HepG2 (cell line): ENCODE results near the gene ALDOA. TPM values are rescaled to one million over a fixed set of nuclear protein-coding genes. Genes with fewer than 3 reads are reported as not detected.
A peak's percentile ranks its signal among the peaks of the same experiment; 100 is the strongest.

Source experiments
- ATAC-seq: fragments of 200-7000 bp; cut with Tn5 transposase; 3 replicates; pipeline ENCODE4 v1.9.1; 2020; ENCODE audit warnings: mild to moderate bottlenecking, moderate library complexity
- BruUV-seq: library from RNA; stranded (reverse); fragments of 400-500 nt; replicated peaks from 2 replicates; lab custom pipeline; 2021; lab: Mats Ljungman, UMichigan
- CTCF ChIA-PET: fragments of 300-600 bp; formaldehyde crosslinking; extraction: SDS; loops from one replicate; lab custom pipeline; 2021; ENCODE audit warnings: low total read pairs, inconsistent platforms, low intra/inter-chr PET ratio; lab: Yijun Ruan, JAX
- POLR2A ChIA-PET: fragments of 350-600 bp; sonication (Branson Sonifier 250); formaldehyde crosslinking; loops from one replicate; lab custom pipeline; 2020; ENCODE audit warnings: antibody characterized with exemption, inconsistent platforms; lab: Yijun Ruan, JAX
- DNase-seq: peaks from one replicate; pipeline ENCODE4 v3.0.0-alpha.2; 2015; ENCODE audit warnings: low spot score
- FAIRE-seq: peaks from 3 replicates; lab custom pipeline; 2011; peaks lifted over from hg19 to GRCh38; lab: Jason Lieb, UNC
- H2AFZ ChIP-seq: one replicate; pipeline ENCODE4 v1.6.1; 2011; ENCODE audit warnings: low read length, inconsistent platforms
- H3K27ac ChIP-seq: fragments of 300-600 bp; 3 replicates; pipeline ENCODE4 v1.8.0; 2011; ENCODE audit warnings: mixed run types, mild to moderate bottlenecking, mixed read lengths, low read length, inconsistent platforms; ENCODE audit not compliant: insufficient read depth; ENCODE audit errors: extremely low read length
- H3K27me3 ChIP-seq, 2 experiments: fragments of 200-600 bp in 1 of 2; 2 replicates in 1 of 2; 3 replicates in 1 of 2; pipeline versions ENCODE4 v1.6.0 to v1.8.0; 2011; ENCODE audit warnings: low read length in 2 of 2, mild to moderate bottlenecking in 2 of 2, moderate library complexity in 2 of 2, inconsistent platforms in 1 of 2; ENCODE audit not compliant: insufficient read depth in 2 of 2, control insufficient read depth in 1 of 2
- H3K36me3 ChIP-seq, 2 experiments: fragments of 200-600 bp in 1 of 2; replicated peaks in 1 of 2; 2 replicates in 1 of 2; 3 replicates in 1 of 2; pipeline versions ENCODE4 v1.5.1 to v1.8.0; 2011; ENCODE audit warnings: low read length in 2 of 2, inconsistent platforms in 1 of 2; ENCODE audit not compliant: insufficient read depth in 2 of 2, control insufficient read depth in 1 of 2
- H3K4me1 ChIP-seq: 2 replicates; pipeline ENCODE4 v1.5.1; 2012; ENCODE audit warnings: low read length, inconsistent platforms; ENCODE audit not compliant: insufficient read depth
- H3K4me2 ChIP-seq: 2 replicates; pipeline ENCODE4 v1.6.0; 2011; ENCODE audit warnings: low read depth, low read length, inconsistent platforms
- H3K4me3 ChIP-seq, 3 experiments: fragments of 200-600 bp in 1 of 3; sonication (generic), shearing (Covaris generic) in 1 of 3; replicated peaks in 1 of 3; 2 replicates each; pipeline ENCODE4 v1.5.1; 2011 to 2016; ENCODE audit warnings: low read length in 3 of 3, inconsistent platforms in 2 of 3, low read depth in 2 of 3, mild to moderate bottlenecking in 2 of 3, control low read depth in 1 of 3, mixed read lengths in 1 of 3; ENCODE audit not compliant: insufficient read depth in 1 of 3
- H3K79me2 ChIP-seq: one replicate; pipeline ENCODE4 v1.6.1; 2011; ENCODE audit warnings: low read length, inconsistent platforms; ENCODE audit not compliant: insufficient read depth
- H3K9ac ChIP-seq: 2 replicates; pipeline ENCODE4 v1.6.0; 2011; ENCODE audit warnings: mild to moderate bottlenecking, low read depth, low read length, inconsistent platforms; ENCODE audit not compliant: insufficient read depth
- H3K9me3 ChIP-seq: 2 replicates; pipeline ENCODE4 v1.5.1; 2012; ENCODE audit warnings: mild to moderate bottlenecking, low read length
- H4K20me1 ChIP-seq: 2 replicates; pipeline ENCODE4 v1.6.0; 2011; ENCODE audit warnings: inconsistent platforms, mild to moderate bottlenecking, low read length, moderate library complexity; ENCODE audit not compliant: insufficient read depth
- DNMT3B ChIP-seq: conservative IDR thresholded peaks from 2 replicates; pipeline ENCODE4 v1.6.1; 2016; ENCODE audit warnings: missing biosample characterization, control low read depth
- EP300 ChIP-seq, 3 experiments: sonication (generic) in 1 of 3; formaldehyde crosslinking in 1 of 3; IDR thresholded peaks; 2 replicates each; pipeline versions ENCODE4 v1.5.1 to v1.6.1; 2011 to 2020; ENCODE audit warnings: low read depth in 2 of 3, low read length in 2 of 3, borderline replicate concordance in 1 of 3, improper control_type of control experiment in 1 of 3, mild to moderate bottlenecking in 1 of 3, missing genetic modification reagents in 1 of 3, moderate library complexity in 1 of 3
- KDM5B ChIP-seq: sonication (generic); formaldehyde crosslinking; IDR thresholded peaks from 2 replicates; pipeline ENCODE4 v1.4.0; 2020; ENCODE audit warnings: missing genetic modification reagents, mild to moderate bottlenecking, borderline replicate concordance
- NFAT5 ChIP-seq: sonication (generic); formaldehyde crosslinking; IDR thresholded peaks from 2 replicates; pipeline ENCODE4 v1.4.0; 2020; ENCODE audit warnings: missing genetic modification reagents
- NFRKB ChIP-seq: fragments of 450-650 bp; IDR thresholded peaks from 2 replicates; pipeline ENCODE4 v1.6.1; 2017
- SAP130 ChIP-seq: IDR thresholded peaks from 2 replicates; pipeline ENCODE4 v1.6.1; 2016; ENCODE audit warnings: low read depth
- YEATS4 ChIP-seq: sonication (generic); formaldehyde crosslinking; IDR thresholded peaks from 2 replicates; pipeline ENCODE4 v1.4.0; 2020; ENCODE audit warnings: missing genetic modification reagents, borderline replicate concordance
- ZFP90 ChIP-seq: sonication (generic); formaldehyde crosslinking; IDR thresholded peaks from 2 replicates; pipeline ENCODE4 v1.8.0; 2022; ENCODE audit warnings: missing genetic modification reagents, mild to moderate bottlenecking, inconsistent platforms, borderline replicate concordance
- ZNF276 ChIP-seq: sonication (generic); formaldehyde crosslinking; IDR thresholded peaks from 2 replicates; pipeline ENCODE4 v1.4.0; 2020; ENCODE audit warnings: mild to moderate bottlenecking, low read depth, missing genetic modification reagents
- ZNF770 ChIP-seq: sonication (generic); formaldehyde crosslinking; IDR thresholded peaks from 2 replicates; pipeline ENCODE4 v1.5.0; 2020; ENCODE audit warnings: mild to moderate bottlenecking, missing genetic modification reagents
- ZNF83 ChIP-seq: sonication (generic); formaldehyde crosslinking; IDR thresholded peaks from 2 replicates; pipeline ENCODE4 v1.4.0; 2020; ENCODE audit warnings: missing genetic modification reagents, mild to moderate bottlenecking, borderline replicate concordance
- WGBS: methylation state at CpG from one replicate; pipeline ENCODE4 v1.1.6; 2017; ENCODE audit warnings: low lambda C conversion rate; 5-methylcytosine and 5-hydroxymethylcytosine counted together
- in situ Hi-C: cut with HindIII; loops from 2 replicates; pipeline ENCODE4 v1.10.0; 2017; ENCODE audit warnings: low pct_unique_long_range_greater_than_20kb; ENCODE audit not compliant: extremely low pct_ligation_motif_present
- intact Hi-C: fragments of 100-400 bp; cut with micrococcal nuclease; formaldehyde crosslinking; loops from one replicate; pipeline ENCODE4 v1.10.0; 2022; ENCODE audit not compliant: unreplicated experiment
- polyA plus RNA-seq, 8 experiments: library from polyadenylated mRNA; depleted of rRNA in 3 of 8; stranded (reverse) in 7 of 8; unstranded in 1 of 8; fragments of >200 nt; fragmentation: Illumina TruSeq in 4 of 8; extraction: Trizol in 4 of 8; gene quantifications; 2 replicates each; pipeline versions ENCODE4 v1.2.1 to v1.2.3, GENCODE V29; 2011 to 2016; ENCODE audit warnings: low read depth in 4 of 8, missing spikeins in 1 of 8, mixed read lengths in 1 of 8; ENCODE audit not compliant: insufficient read depth in 1 of 8
- total RNA-seq, 5 experiments: library from RNA; depleted of rRNA; stranded (reverse); fragments of >200 nt; fragmentation: Illumina TruSeq; extraction: Trizol; gene quantifications; 2 replicates each; pipeline ENCODE4 v1.2.3, GENCODE V29; 2016; ENCODE audit warnings: low read depth in 1 of 5
- TF ChIP-seq, protein P1 (sequence below): sonication (generic); formaldehyde crosslinking; IDR thresholded peaks from 2 replicates; pipeline ENCODE4 v1.4.0; 2020; ENCODE audit warnings: missing genetic modification reagents

ALDOA gene
- total and polyA plus RNA-seq, 2 of the 13 experiments (the other 11 are each of a cell fraction or from before 2014, with no cell fraction given): 925 to 1,884 TPM

- DNase-seq: no peak
- Histone ChIP-seq H3K27me3 (peaks cover 0 to 7% of the 10 kb centered on the region in 2 experiments; a peak in 2 of 5 replicates), H2AFZ (no peak overlapping the region), H3K36me3 (no peaks in the 10 kb centered on the region), H3K27ac (no peak overlapping the region), H3K4me3 (peak overlapping the region; percentile 63 to 77 (median 75)), H3K9ac (peak overlapping the region; percentile 51), H3K9me3 (no peaks in the 10 kb centered on the region), H3K4me2 (peak overlapping the region; percentile 96), H3K4me1 (peaks cover 26% of the 10 kb centered on the region), H3K79me2 (no peaks in the 10 kb centered on the region), H4K20me1 (no peaks in the 10 kb centered on the region)
- 4% methylated on average over 19 of the region's 19 CpGs for WGBS
- ChIA-PET CTCF (interaction anchor here (1.2 kb wide), 1 partner anchor 21 kb away, joined by 5 read pairs; no protein-coding TSS in a partner anchor), POLR2A (interaction anchor here (1.0 to 5.6 kb wide), 5 partner anchors 11 to 238 kb away, joined by 3 to 66 read pairs (median 4); partner anchors contain the start of genes ALDOA, PAGR1, SEZ6L2 and TBX6)
- no TSS peak for BruUV-seq
- FAIRE-seq: no peak
- in situ Hi-C loops: no loop called here
- intact Hi-C loops: no loop called here
- ATAC-seq: peak; percentile 15
- TF ChIP-seq YEATS4 (no peak), SAP130 (CRISPR knock-in tag) (no peak), ZFP90 (no peak), EP300 (IDR thresholded peaks at IDR 0.05; ENCODE audit: low read depth in 2 of 2, low read length in 2 of 2) (no peak), EP300 (CRISPR knock-in tag; IDR thresholded peaks at IDR 0.05; ENCODE audit: borderline replicate concordance) (no peak), KDM5B (CRISPR knock-in tag) (no peak), NFAT5 (CRISPR knock-in tag) (no peak), DNMT3B (CRISPR knock-in tag) (no peak), ZNF770 (CRISPR knock-in tag) (peak; percentile 51; the same call in 1 of the 2 replicates), ZNF83 (CRISPR knock-in tag) (no peak), NFRKB (no peak), ZNF276 (no peak)
- TF ChIP-seq, protein P1, sequence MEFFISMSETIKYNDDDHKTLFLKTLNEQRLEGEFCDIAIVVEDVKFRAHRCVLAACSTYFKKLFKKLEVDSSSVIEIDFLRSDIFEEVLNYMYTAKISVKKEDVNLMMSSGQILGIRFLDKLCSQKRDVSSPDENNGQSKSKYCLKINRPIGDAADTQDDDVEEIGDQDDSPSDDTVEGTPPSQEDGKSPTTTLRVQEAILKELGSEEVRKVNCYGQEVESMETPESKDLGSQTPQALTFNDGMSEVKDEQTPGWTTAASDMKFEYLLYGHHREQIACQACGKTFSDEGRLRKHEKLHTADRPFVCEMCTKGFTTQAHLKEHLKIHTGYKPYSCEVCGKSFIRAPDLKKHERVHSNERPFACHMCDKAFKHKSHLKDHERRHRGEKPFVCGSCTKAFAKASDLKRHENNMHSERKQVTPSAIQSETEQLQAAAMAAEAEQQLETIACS (CRISPR knock-in tag): no peak
Observed at GRCh38 chr16:30053376-30054015, 12.1 kb upstream of the ALDOA start.
